Small intestine (tissue), 7 donors: ENCODE measurements around the gene PEAK1. TPM values are rescaled to one million over a fixed set of nuclear protein-coding genes. Genes with fewer than 3 reads are reported as not detected.

Source experiments
- DNase-seq, 2 donors: peaks; one replicate each; pipeline versions ENCODE4 v3.0.0 to v3.0.0-alpha.2; 2013
- FAIRE-seq: peaks from 2 replicates; lab custom pipeline; 2012; peaks lifted over from hg19 to GRCh38; lab: Jason Lieb, UNC
- H3K27ac ChIP-seq, 3 donors: one replicate each; pipeline ENCODE4 v1.5.1; 2013; ENCODE audit warnings: low read length in 2 of 3, mild to moderate bottlenecking in 2 of 3, control low read depth in 1 of 3, inconsistent platforms in 1 of 3, low read depth in 1 of 3, moderate library complexity in 1 of 3
- H3K27me3 ChIP-seq, 3 donors: one replicate each; pipeline ENCODE4 v1.6.1; 2013; ENCODE audit warnings: low read length in 3 of 3, inconsistent platforms in 1 of 3; ENCODE audit not compliant: control insufficient read depth in 3 of 3, insufficient read depth in 3 of 3
- H3K36me3 ChIP-seq, 3 donors: one replicate each; pipeline ENCODE4 v1.6.1; 2013; ENCODE audit warnings: low read length in 3 of 3, inconsistent platforms in 1 of 3, low read depth in 1 of 3, mild to moderate bottlenecking in 1 of 3, moderate library complexity in 1 of 3; ENCODE audit not compliant: control insufficient read depth in 3 of 3, insufficient read depth in 2 of 3
- H3K4me1 ChIP-seq, 3 donors: one replicate each; pipeline ENCODE4 v1.6.1; 2013; ENCODE audit warnings: low read length in 2 of 3, inconsistent platforms in 1 of 3, low read depth in 1 of 3, mild to moderate bottlenecking in 1 of 3, moderate library complexity in 1 of 3; ENCODE audit not compliant: control insufficient read depth in 3 of 3, insufficient read depth in 2 of 3
- H3K4me3 ChIP-seq, 3 donors: one replicate each; pipeline ENCODE4 v1.5.1; 2013; ENCODE audit warnings: low read length in 3 of 3, control low read depth in 1 of 3, inconsistent platforms in 1 of 3, low read depth in 1 of 3, mild to moderate bottlenecking in 1 of 3, moderate library complexity in 1 of 3
- H3K9me3 ChIP-seq, 2 donors: one replicate each; pipeline ENCODE4 v1.6.1; 2013; ENCODE audit warnings: low read depth in 1 of 2, low read length in 1 of 2; ENCODE audit not compliant: control insufficient read depth in 2 of 2, insufficient read depth in 1 of 2
- WGBS, 3 donors: extraction: QIAGEN DNeasy Blood & Tissue Kit; methylation state at CpG; one replicate each; pipeline ENCODE4 v1.1.7; 2013; 5-methylcytosine and 5-hydroxymethylcytosine counted together
- polyA plus RNA-seq, 4 donors: library from polyadenylated mRNA; stranded (reverse) in 3 of 4; unstranded in 1 of 4; fragments of 200-250 nt in 3 of 4; fragments of 120-200 nt in 1 of 4; gene quantifications; one replicate each; pipeline versions ENCODE4 v1.2.1 to v1.2.3, GENCODE V29; 2013
- donor health status: healthy with polysubstance abuse.
- donor health status: control.
- donor health status: control.
- donor health status: Bipolar disorder and iron deficiency.
- donor health status: healthy.

The PEAK1 gene
- polyA plus RNA-seq, 4 donors = 1.4 to 24.8 (median 5.3) TPM

GRCh38 chr15:77107531-77108355 lies 312.2 kb downstream of the PEAK1 start:
- H3K9me3 ChIP-seq = no peaks in the 10 kb centered on the region
- 54 to 61% (median 57%) methylated on average over 9 of the region's 9 CpGs for WGBS, 3 donors
- DNase-seq (peak; percentile 63 to 72), FAIRE-seq (no peak)
- peaks cover 0 to 3% (median 0%) of the 10 kb centered on the region in 3 donors for H3K4me1 ChIP-seq
- no peak overlapping the region for H3K27ac ChIP-seq
- H3K27me3 ChIP-seq = no peaks in the 10 kb centered on the region
- H3K36me3 ChIP-seq = peaks cover 0 to 7% (median 0%) of the 10 kb centered on the region in 3 donors
- no peak overlapping the region for H3K4me3 ChIP-seq

GRCh38 chr15:77107068-77107467 lies 312.8 kb downstream of the PEAK1 start:
- no peak for DNase-seq
- H3K27ac ChIP-seq = no peak overlapping the region
- FAIRE-seq = no peak
- 65 to 100% (median 85%) methylated on average over 2 of the region's 2 CpGs for WGBS, 3 donors
- no peaks in the 10 kb centered on the region for H3K9me3 ChIP-seq
- H3K27me3 ChIP-seq = no peaks in the 10 kb centered on the region
- no peak overlapping the region for H3K4me3 ChIP-seq
- H3K36me3 ChIP-seq = peaks cover 0 to 7% (median 0%) of the 10 kb centered on the region in 3 donors
- peaks cover 0 to 3% (median 0%) of the 10 kb centered on the region in 3 donors for H3K4me1 ChIP-seq

DNA sequence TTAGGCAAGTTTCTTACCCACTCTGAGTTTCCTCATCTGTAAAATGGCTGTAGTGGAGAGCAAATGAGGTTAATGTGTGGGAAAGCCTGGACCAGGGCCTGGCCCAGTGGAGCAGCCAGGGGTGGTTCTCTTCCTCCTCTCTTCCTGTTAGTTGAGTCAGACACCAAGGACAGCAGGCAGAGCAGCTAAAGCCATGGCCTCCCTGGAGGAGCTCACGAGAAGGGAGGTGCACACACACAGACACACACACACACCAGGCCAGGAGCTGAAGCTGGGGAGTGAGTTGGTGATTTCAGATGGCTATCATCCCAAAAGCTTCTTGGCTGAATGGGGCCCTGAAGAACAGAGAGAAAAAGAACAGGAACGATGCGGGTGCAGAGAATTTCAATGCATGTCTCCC lies 315.7 kb downstream of the PEAK1 start:
- Histone ChIP-seq H3K4me1 (peaks cover 0 to 3% (median 0%) of the 10 kb centered on the region in 3 donors), H3K9me3 (no peaks in the 10 kb centered on the region), H3K27ac (no peak overlapping the region), H3K27me3 (no peaks in the 10 kb centered on the region), H3K4me3 (no peak overlapping the region), H3K36me3 (peaks cover 0 to 4% (median 0%) of the 10 kb centered on the region in 3 donors)
- DNase-seq = no peak
- FAIRE-seq = no peak
- 86 to 93% (median 93%) methylated on average over 3 of the region's 3 CpGs for WGBS, 3 donors

DNA sequence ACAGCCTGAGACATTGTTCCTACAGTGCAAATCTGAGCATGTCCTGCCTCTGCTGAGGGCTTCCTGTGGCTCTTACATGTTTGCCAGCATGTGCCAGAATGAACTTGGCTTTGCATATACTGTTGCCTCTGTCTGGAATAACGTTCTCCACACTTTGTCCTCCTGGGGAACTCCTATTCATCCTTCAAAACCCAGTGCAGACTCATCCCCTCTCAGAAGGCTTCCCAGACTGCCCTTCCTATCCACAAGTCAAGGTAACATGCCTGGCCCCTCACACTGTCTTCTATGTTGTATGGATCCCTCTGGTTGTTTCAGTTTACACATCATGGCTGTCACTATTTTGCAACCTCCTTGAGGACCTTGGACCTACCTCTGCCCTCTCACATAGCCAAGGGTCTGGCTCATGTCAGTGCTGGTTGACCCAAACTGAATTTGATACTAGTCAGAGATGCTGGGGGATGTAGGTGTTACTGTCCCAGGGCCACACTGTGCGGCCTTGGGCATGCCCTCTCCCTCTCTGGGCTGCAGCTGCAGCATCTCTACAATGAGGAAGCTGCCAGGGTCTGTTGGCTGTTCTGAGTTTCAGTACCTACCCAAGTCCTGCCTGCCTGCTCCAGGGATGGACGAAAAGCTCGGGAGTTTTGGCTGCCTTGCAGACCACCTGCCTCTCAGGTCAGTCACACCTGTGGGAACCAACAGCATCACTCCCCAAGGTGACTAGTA lies 320.0 kb downstream of the PEAK1 start:
- DNase-seq = no peak
- H3K4me1 ChIP-seq = no peaks in the 10 kb centered on the region
- no peaks in the 10 kb centered on the region for H3K27me3 ChIP-seq
- whole genome bisulfite sequencing, 3 donors = 82 to 95% (median 88%) methylated on average over 4 of the region's 4 CpGs
- no peak for FAIRE-seq
- H3K9me3 ChIP-seq = no peaks in the 10 kb centered on the region
- no peak overlapping the region for H3K4me3 ChIP-seq
- H3K27ac ChIP-seq = no peak overlapping the region
- H3K36me3 ChIP-seq = peaks cover 0 to 2% (median 0%) of the 10 kb centered on the region in 3 donors

DNA sequence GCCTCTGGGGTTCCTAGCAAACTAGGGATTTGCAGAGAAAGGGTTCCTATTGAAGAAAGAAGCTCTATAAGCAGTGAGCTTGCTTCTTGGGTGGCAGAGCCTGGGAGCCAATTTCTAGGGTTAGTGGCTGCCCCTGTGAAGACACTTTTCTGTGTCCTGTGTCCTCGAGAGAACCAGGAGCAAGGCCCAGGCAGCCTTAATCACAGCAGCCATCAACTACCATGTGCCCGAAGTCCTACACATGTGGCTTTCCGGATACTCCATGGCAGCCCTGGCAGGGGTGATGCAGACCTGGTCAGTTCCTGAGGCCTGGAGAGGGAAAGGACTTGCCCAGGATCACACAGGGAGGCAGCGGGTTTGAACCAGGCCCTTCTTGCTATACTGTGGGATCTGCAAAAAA lies 321.3 kb downstream of the PEAK1 start:
- FAIRE-seq = no peak
- Histone ChIP-seq H3K36me3 (peaks cover 0 to 2% (median 0%) of the 10 kb centered on the region in 3 donors), H3K4me3 (no peak overlapping the region), H3K4me1 (no peaks in the 10 kb centered on the region), H3K27me3 (no peaks in the 10 kb centered on the region), H3K9me3 (no peaks in the 10 kb centered on the region), H3K27ac (no peak overlapping the region)
- no peak for DNase-seq
- 94 to 97% (median 95%) methylated on average over 4 of the region's 4 CpGs for WGBS, 3 donors

DNA sequence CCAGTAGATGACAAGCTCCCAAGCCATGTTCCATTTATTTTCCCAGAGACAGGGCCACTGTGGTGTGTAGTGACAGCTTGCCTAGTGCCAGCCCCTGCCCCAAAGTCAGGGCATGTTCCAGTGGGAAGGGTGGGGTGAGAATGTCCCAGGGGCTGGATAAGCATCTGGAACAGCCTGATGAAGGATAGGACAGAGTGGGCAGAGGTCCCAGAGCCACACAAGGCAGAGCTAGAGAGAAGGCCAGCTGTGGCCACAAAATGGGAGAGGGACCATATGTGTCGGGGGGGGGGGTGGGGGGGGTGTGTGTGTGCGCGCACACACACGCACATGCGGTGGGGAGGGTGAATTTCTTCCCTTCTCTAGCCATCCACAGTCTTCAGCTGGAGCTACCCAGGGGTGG lies 322.0 kb downstream of the PEAK1 start:
- DNase-seq (no peak), FAIRE-seq (no peak)
- no peaks in the 10 kb centered on the region for H3K9me3 ChIP-seq
- WGBS, 3 donors = 93 to 100% (median 93%) methylated on average over 1 to 5 of the region's 5 CpGs
- no peaks in the 10 kb centered on the region for H3K27me3 ChIP-seq
- no peaks in the 10 kb centered on the region for H3K36me3 ChIP-seq
- no peak overlapping the region for H3K4me3 ChIP-seq
- no peak overlapping the region for H3K27ac ChIP-seq
- H3K4me1 ChIP-seq = no peaks in the 10 kb centered on the region

GRCh38 chr15:77097248-77097721 lies 322.6 kb downstream of the PEAK1 start:
- H3K4me3 ChIP-seq = no peak overlapping the region
- DNase-seq = no peak
- 86 to 92% (median 89%) methylated on average over 7 of the region's 7 CpGs for WGBS, 3 donors
- no peaks in the 10 kb centered on the region for H3K4me1 ChIP-seq
- no peak for FAIRE-seq
- H3K36me3 ChIP-seq = no peaks in the 10 kb centered on the region
- no peak overlapping the region for H3K27ac ChIP-seq
- H3K27me3 ChIP-seq = no peaks in the 10 kb centered on the region
- H3K9me3 ChIP-seq = no peaks in the 10 kb centered on the region

GRCh38 chr15:77096541-77096940 lies 323.4 kb downstream of the PEAK1 start:
- no peaks in the 10 kb centered on the region for H3K36me3 ChIP-seq
- no peaks in the 10 kb centered on the region for H3K27me3 ChIP-seq
- DNase-seq (no peak), FAIRE-seq (no peak)
- no peak overlapping the region for H3K4me3 ChIP-seq
- WGBS, 3 donors = 91 to 96% (median 94%) methylated on average over 7 of the region's 7 CpGs
- no peaks in the 10 kb centered on the region for H3K4me1 ChIP-seq
- H3K9me3 ChIP-seq = no peaks in the 10 kb centered on the region
- no peak overlapping the region for H3K27ac ChIP-seq
